ENCODE measurements around the gene GABRR1. TPM values are rescaled to one million over a fixed set of nuclear protein-coding genes. Genes with fewer than 3 reads are reported as not detected.
A peak's percentile ranks its signal among the peaks of the same experiment; 100 is the strongest.

Gene GABRR1
- total RNA-seq, 1 donor from 2014 or later = not detected

DNA sequence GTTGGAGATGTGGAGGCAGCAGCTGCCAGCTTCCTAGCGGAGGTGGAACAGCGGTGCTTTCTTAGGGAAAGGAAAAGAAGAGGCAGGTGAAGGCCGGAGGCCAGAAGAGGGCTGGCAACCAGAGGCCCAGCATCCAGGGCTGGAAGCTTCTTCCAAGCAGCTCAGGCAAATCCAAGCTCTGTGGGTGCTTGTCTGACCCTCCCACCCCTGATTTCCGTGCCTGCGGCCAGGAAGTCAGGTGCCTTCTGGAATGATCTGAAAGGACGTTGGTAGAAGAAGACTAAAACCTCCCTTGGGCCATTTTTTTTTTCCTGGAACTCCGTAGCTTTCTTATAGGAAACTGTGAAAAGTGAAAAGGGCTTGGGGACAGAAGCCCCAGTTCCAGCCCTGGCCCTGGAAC, 33.1 kb upstream of the GABRR1 start:
- no peak for FAIRE-seq
- no peak for DNase-seq (ENCODE audit: low read depth)
- TF ChIP-seq CTCF (IDR thresholded peaks at IDR 0.05; ENCODE audit: insufficient read depth, low read length, severe bottlenecking) = no peak
- Histone ChIP-seq H3K4me3 (ENCODE audit: low read depth, low read length) (no peak overlapping the region), H3K27me3 (ENCODE audit: control insufficient read depth, insufficient read depth, low read length) (peaks cover 3% of the 10 kb centered on the region), H3K36me3 (ENCODE audit: control insufficient read depth, insufficient read depth, low read length) (no peaks in the 10 kb centered on the region)

GRCh38 chr6:89244241-89244985, 27.3 kb upstream of the GABRR1 start:
- no peaks in the 10 kb centered on the region for H3K36me3 ChIP-seq (ENCODE audit: control insufficient read depth, insufficient read depth, low read length)
- FAIRE-seq = no peak
- no peak for TF ChIP-seq CTCF (IDR thresholded peaks at IDR 0.05; ENCODE audit: insufficient read depth, low read length, severe bottlenecking)
- DNase-seq (ENCODE audit: low read depth) = no peak
- H3K4me3 ChIP-seq (ENCODE audit: low read depth, low read length) = no peak overlapping the region
- H3K27me3 ChIP-seq (ENCODE audit: control insufficient read depth, insufficient read depth, low read length) = peaks cover 3% of the 10 kb centered on the region

DNA sequence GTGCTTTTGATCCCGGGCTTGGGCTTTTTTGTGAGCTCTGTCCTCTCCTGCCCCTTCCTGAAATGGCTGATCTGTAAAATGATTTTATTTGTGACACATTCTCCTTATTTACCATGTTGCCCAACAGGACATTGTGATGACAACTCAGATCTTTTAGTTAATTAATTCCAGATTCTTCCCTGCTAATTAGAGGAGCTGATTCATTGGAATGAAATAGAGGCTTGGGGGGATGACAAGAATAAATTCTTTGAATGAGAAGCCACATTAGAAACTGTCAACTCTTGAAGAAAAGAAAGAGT, 26.1 kb upstream of the GABRR1 start:
- H3K36me3 ChIP-seq (ENCODE audit: control insufficient read depth, insufficient read depth, low read length) = no peaks in the 10 kb centered on the region
- FAIRE-seq = no peak
- no peak overlapping the region for H3K4me3 ChIP-seq (ENCODE audit: low read depth, low read length)
- peaks cover 3% of the 10 kb centered on the region for H3K27me3 ChIP-seq (ENCODE audit: control insufficient read depth, insufficient read depth, low read length)
- no peak for DNase-seq (ENCODE audit: low read depth)
- no peak for TF ChIP-seq CTCF (IDR thresholded peaks at IDR 0.05; ENCODE audit: insufficient read depth, low read length, severe bottlenecking)

DNA sequence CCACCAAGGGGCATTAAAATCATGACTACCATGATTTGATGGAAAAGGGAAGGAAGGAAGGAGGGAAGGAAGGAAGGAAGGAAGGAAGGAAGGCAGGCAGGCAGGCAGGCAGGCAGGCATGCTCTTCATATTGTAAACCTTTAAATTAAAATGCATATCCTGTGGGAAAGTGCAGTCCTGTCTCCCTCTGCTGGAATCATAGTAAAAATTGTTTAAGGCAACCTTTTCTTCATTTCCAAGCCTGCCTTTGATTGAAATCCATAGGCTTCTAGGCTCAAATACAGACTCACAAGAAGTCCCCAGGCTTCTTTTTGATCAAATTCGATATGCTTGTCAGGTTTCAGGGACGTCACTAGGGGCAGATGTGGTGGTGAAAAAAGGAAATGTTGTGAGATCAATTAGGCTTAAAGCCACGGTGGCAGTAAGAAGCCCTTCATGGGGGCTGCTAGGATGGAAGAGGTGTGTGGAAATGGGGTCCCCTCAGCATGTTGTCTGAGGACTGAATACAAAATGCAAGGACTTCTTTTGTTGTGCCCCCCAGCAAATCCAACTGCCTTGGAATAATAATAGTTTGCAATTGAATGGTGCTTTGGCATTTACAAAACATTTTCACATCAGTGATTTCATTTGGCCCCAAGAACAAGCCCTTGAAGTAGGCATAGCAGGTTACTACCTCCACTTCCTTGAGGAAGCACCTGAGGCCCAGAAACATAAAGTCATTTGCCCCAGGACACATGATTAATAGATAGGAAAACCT, 25.6 kb upstream of the GABRR1 start:
- Histone ChIP-seq H3K36me3 (ENCODE audit: control insufficient read depth, insufficient read depth, low read length) (no peaks in the 10 kb centered on the region), H3K27me3 (ENCODE audit: control insufficient read depth, insufficient read depth, low read length) (peaks cover 3% of the 10 kb centered on the region), H3K4me3 (ENCODE audit: low read depth, low read length) (no peak overlapping the region)
- DNase-seq (ENCODE audit: low read depth) = peak; percentile 52
- FAIRE-seq = no peak
- peak; percentile 58 for TF ChIP-seq CTCF (IDR thresholded peaks at IDR 0.05; ENCODE audit: insufficient read depth, low read length, severe bottlenecking)

DNA sequence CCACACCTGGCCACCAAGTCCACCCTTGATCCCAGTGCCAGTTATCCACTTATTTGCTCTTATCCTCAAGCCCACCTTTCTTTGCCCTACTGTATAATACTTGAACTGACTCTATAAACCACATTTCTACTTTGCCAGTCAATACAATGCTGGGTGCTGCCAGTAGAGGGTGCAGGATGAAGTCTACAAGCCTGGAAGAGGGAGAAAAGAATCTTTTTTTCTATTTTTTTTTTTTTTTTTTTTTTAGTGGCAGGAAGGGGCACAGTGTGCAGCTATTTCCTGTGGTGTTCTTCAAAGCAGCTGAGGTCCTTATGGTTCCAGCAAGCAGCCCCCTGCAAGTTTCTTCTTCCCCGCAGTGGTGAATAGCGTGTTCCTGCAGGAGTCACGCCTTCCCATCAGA, 22.2 kb upstream of the GABRR1 start:
- no peak overlapping the region for H3K4me3 ChIP-seq (ENCODE audit: low read depth, low read length)
- H3K27me3 ChIP-seq (ENCODE audit: control insufficient read depth, insufficient read depth, low read length) = no peaks in the 10 kb centered on the region
- no peak for DNase-seq (ENCODE audit: low read depth)
- TF ChIP-seq CTCF (IDR thresholded peaks at IDR 0.05; ENCODE audit: insufficient read depth, low read length, severe bottlenecking) = no peak
- H3K36me3 ChIP-seq (ENCODE audit: control insufficient read depth, insufficient read depth, low read length) = no peaks in the 10 kb centered on the region
- no peak for FAIRE-seq

All from bronchial epithelial cell (primary cell).